ENCODE results near the gene TBX1. TPM values are rescaled to one million over a fixed set of nuclear protein-coding genes. Genes with fewer than 3 reads are reported as not detected.

TBX1 gene
- total RNA-seq, 2 donors from 2014 or later, result 11.0 to 20.2 TPM

GRCh38 chr22:19803736-19804267 is 43.2 kb downstream of the TBX1 start:
- H3K9me3 ChIP-seq, result no peaks in the 10 kb centered on the region
- intact Hi-C loops (cut with DNase I), result no loop called here
- H3K36me3 ChIP-seq, result no peaks in the 10 kb centered on the region
- no peak for DNase-seq (ENCODE audit: low spot score)
- WGBS, result 95% methylated on average over 8 of the region's 8 CpGs
- no peak overlapping the region for H3K27ac ChIP-seq
- H3K4me1 ChIP-seq (replicated peaks), result peaks cover 12% of the 10 kb centered on the region
- TF ChIP-seq POLR2AphosphoS5 (IDR thresholded peaks at IDR 0.05) (no peak), POLR2A (IDR thresholded peaks at IDR 0.05) (no peak), CTCF (IDR thresholded peaks at IDR 0.05) (no peak)
- H3K27me3 ChIP-seq (replicated peaks; ENCODE audit: insufficient read depth), result no peaks in the 10 kb centered on the region
- no peak overlapping the region for H3K4me3 ChIP-seq

GRCh38 chr22:19805821-19806212 is 45.2 kb downstream of the TBX1 start:
- Histone ChIP-seq H3K36me3 (no peaks in the 10 kb centered on the region), H3K4me3 (no peak overlapping the region), H3K4me1 (replicated peaks) (peaks cover 12% of the 10 kb centered on the region), H3K9me3 (no peaks in the 10 kb centered on the region), H3K27ac (no peak overlapping the region), H3K27me3 (replicated peaks; ENCODE audit: insufficient read depth) (no peaks in the 10 kb centered on the region)
- intact Hi-C loops (cut with DNase I), result no loop called here
- no peak for DNase-seq (ENCODE audit: low spot score)
- 89% methylated on average over 8 of the region's 8 CpGs for WGBS
- no peak for TF ChIP-seq POLR2A (IDR thresholded peaks at IDR 0.05)
- TF ChIP-seq POLR2AphosphoS5 (IDR thresholded peaks at IDR 0.05), result no peak
- TF ChIP-seq CTCF (IDR thresholded peaks at IDR 0.05), result no peak

GRCh38 chr22:19806213-19807160 is 45.9 kb downstream of the TBX1 start:
- intact Hi-C loops (cut with DNase I), result no loop called here
- Histone ChIP-seq H3K27me3 (replicated peaks; ENCODE audit: insufficient read depth) (no peaks in the 10 kb centered on the region), H3K4me1 (replicated peaks) (peaks cover 12% of the 10 kb centered on the region), H3K36me3 (no peaks in the 10 kb centered on the region), H3K4me3 (no peak overlapping the region), H3K27ac (no peak overlapping the region), H3K9me3 (no peaks in the 10 kb centered on the region)
- WGBS, result 52% methylated on average over 33 of the region's 38 CpGs
- TF ChIP-seq POLR2AphosphoS5 (IDR thresholded peaks at IDR 0.05) (peak; percentile 66), POLR2A (IDR thresholded peaks at IDR 0.05) (no peak), CTCF (IDR thresholded peaks at IDR 0.05) (no peak)
- DNase-seq (ENCODE audit: low spot score), result peak; percentile 93

GRCh38 chr22:19807161-19807913 is 46.8 kb downstream of the TBX1 start:
- Histone ChIP-seq H3K36me3 (no peaks in the 10 kb centered on the region), H3K9me3 (no peaks in the 10 kb centered on the region), H3K4me1 (replicated peaks) (peaks cover 12% of the 10 kb centered on the region), H3K27me3 (replicated peaks; ENCODE audit: insufficient read depth) (no peaks in the 10 kb centered on the region), H3K4me3 (no peak overlapping the region), H3K27ac (no peak overlapping the region)
- TF ChIP-seq POLR2A (IDR thresholded peaks at IDR 0.05) (no peak), CTCF (IDR thresholded peaks at IDR 0.05) (no peak), POLR2AphosphoS5 (IDR thresholded peaks at IDR 0.05) (no peak)
- DNase-seq (ENCODE audit: low spot score), result no peak
- WGBS, result 89% methylated on average over 15 of the region's 15 CpGs
- intact Hi-C loops (cut with DNase I), result no loop called here

Data from prostate gland (tissue), 2 donors.